KG1 (cell line): Measurements from ENCODE around the gene PDE7B.

Source experiments
- DNase-seq: peaks from one replicate; lab custom pipeline; 2025; lab: John Stamatoyannopoulos, UW

Gene PDE7B

DNA sequence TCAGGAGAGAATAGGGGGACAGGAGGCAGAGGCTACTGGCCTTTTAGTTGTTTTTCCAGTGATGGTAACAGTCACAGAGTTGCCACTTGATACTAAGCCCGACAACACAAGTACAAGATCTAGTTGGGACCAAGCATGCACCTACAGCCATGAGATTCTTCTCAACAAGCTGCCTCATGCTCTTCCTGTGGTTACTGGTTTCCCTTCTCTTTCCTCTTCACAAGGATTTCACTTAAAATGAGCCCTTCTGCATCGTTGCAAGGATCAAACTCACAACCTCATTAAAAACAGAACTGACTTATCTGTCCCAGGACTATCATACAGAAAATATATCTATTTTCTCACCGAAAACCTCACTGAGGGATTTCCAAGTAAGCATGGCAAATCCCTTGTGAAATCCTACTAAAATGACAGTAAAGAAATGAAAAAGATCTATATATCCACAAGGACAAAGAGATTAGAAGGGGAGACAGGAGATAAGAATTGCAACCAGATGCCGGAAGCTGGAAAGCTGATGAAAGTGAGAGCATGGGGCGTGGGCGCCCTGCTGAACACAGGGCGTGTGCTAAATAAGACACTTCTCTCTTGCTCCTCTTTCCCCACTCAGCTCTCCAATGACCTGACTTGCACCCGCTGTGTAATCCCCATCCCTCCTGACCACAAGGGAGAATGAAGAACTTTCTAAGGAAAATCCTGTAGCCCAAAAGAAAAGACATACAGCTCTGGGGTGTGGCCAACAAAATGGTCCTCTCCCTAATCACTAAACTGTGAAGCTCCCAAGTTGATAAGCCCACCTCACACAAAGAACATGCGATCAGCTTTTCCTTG lies 385.2 kb downstream of the PDE7B start:
- DNase-seq = no peak

DNA sequence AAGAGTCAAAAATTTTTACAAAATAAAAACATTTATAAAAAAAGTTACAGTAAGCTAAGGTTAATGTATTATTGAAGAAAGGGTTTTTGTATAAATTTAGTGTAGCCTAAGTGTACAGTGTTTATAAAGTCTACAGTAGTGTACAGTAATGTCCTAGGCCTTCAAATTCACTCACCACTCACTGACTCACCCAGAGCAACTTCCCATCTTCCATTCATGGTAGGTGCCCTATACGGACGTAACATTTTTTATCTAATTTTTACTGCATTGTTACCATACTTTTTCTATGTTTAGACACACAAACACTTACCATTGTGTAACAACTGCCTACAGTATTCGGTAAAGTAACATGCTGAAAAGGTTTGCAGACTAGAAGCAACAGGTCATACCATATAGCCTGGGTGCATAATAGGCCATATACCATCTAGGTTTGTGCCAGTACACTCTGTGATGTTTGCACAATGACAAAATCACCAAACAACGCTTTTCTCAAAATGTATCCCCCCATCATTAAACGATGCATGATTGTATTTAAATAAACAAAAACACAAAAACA lies 392.6 kb downstream of the PDE7B start:
- DNase-seq = no peak
